Retinal pigment epithelial cell (primary cell): ENCODE data around the gene LHPP.
"Not testable (repeated sequence)": the region's sequence is repeated elsewhere in the genome, so short reads cannot be mapped to it uniquely, and the experiment has no call there.

ENCODE experiments used
- DNase-seq: peaks from one replicate; pipeline ENCODE4 v3.0.0-alpha.2; 2010; ENCODE audit warnings: low read depth
- H3K4me3 ChIP-seq: 2 replicates; pipeline ENCODE4 v1.5.1; 2011; ENCODE audit warnings: mild to moderate bottlenecking, low read length, control low read depth, moderate library complexity
- CTCF ChIP-seq: conservative IDR thresholded peaks from 2 replicates; pipeline ENCODE4 v1.5.1; 2011; ENCODE audit warnings: low read depth, low read length, control low read depth, inconsistent platforms

The LHPP gene

DNA sequence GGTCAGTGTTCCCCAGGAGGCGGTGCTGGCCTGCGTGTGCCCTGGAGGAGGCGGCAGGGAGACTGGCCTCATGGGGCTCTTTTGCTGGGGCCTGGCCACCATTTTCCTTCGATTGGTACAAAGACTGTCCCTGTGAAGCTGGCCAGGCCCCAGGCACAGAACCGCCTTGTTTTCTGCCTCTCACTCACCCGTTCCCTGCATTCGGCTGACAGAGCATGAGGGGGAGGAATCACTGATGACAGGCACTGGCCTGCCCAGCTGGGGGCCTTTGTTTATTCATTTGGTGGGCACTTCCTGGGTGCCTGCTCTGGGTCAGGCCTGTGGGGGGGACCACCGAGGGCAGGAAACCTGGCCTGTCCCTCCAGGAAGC, 143.4 kb downstream of the LHPP start:
- H3K4me3 ChIP-seq: no peak overlapping the region
- DNase-seq: no peak
- TF ChIP-seq CTCF: no peak

- TF ChIP-seq CTCF: no peak
- no peak for DNase-seq
- H3K4me3 ChIP-seq: no peak overlapping the region
These were observed 143.8 kb downstream of the LHPP start for GRCh38 chr10:124605481-124605855.

GRCh38 chr10:124605856-124606812, 144.5 kb downstream of the LHPP start:
- no peak overlapping the region for H3K4me3 ChIP-seq
- DNase-seq: no peak
- no peak for TF ChIP-seq CTCF

- no peak for TF ChIP-seq CTCF
- H3K4me3 ChIP-seq: no peak overlapping the region
- no peak for DNase-seq
These were observed 145.2 kb downstream of the LHPP start for GRCh38 chr10:124606822-124607221.

DNA sequence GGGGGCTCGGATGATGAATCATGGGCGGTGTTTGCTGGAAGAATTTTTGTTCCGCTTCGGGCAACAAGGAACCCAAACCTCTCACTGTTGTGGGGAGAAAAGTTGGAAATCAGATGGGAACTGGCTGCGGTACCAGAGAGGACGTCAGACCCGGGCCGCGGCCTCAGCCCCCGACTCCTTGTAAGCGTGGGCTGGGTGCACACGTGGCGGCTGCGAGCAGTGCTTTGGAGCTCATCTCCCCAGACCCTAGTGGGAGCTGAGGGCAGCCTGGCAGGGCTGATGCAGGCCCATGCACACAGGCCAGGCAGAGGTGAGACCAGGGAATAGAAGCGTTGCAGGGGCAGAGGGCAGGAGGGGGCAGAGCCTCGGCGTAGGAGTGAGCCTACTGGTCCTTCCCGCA, 146.1 kb downstream of the LHPP start:
- DNase-seq: no peak
- TF ChIP-seq CTCF: no peak
- H3K4me3 ChIP-seq: no peak overlapping the region

- TF ChIP-seq CTCF: no peak
- DNase-seq: no peak
- no peak overlapping the region for H3K4me3 ChIP-seq
These were observed 146.6 kb downstream of the LHPP start for GRCh38 chr10:124608093-124608721.

DNA sequence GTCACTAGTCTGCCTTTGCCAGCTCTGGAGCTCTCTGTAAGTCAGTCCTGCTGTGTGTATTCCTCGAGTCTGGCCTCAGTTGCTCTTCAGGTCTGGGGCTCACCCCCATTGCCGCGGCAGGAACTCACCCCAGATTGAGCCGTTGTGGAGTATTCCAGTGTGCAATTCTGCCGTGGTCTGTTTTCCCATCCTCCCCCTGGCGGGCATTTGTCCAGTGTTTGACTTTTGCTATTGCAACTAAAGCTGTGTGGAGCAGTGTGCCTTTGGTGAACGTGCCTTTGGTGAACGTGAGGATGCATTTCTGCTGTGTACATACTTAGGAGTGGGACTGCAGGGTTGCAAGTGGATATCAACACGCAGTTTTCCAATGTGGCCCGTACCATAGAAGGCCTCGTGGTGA, 148.1 kb downstream of the LHPP start:
- H3K4me3 ChIP-seq: no peak overlapping the region
- TF ChIP-seq CTCF: no peak
- no peak for DNase-seq

DNA sequence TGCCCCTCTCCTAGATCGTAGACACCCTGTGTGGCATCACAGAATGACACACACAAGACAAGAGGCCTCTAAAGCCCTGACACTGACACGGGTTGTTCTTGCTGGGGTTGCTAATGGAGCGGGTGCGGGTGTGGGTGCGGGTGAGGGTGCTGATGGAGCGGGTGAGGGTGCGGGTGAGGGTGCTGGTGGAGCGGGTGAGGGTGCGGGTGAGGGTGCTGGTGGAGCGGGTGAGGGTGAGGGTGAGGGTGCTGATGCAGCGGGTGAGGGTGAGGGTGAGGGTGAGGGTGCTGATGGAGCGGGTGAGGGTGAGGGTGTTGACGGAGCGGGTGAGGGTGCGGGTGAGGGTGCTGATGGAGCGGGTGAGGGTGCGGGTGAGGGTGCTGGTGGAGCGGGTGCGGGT, 148.6 kb downstream of the LHPP start:
- DNase-seq, H3K4me3 ChIP-seq: not testable (repeated sequence)

- not testable (repeated sequence) for H3K4me3 ChIP-seq
These were observed 149.2 kb downstream of the LHPP start for GRCh38 chr10:124610851-124611250.

More at GRCh38 chr10:124610851-124611250, 149.2 kb downstream of the LHPP start:
- not testable (repeated sequence) for DNase-seq
